K562 (cell line): ENCODE results near the gene CD6. TPM values are rescaled to one million over a fixed set of nuclear protein-coding genes. Genes with fewer than 3 reads are reported as not detected.

Source experiments
- ATAC-seq: fragments of 200-7000 bp; cut with Tn5 transposase; 3 replicates; pipeline ENCODE4 v1.9.1; 2020; ENCODE audit warnings: moderate library complexity
- BruUV-seq: library from RNA; stranded (reverse); fragments of 400-500 nt; replicated peaks from 2 replicates; lab custom pipeline; 2021; lab: Mats Ljungman, UMichigan
- CTCF ChIA-PET: fragments of 300-600 bp; formaldehyde crosslinking; extraction: SDS; loops from one replicate; lab custom pipeline; 2021; ENCODE audit warnings: low intra/inter-chr PET ratio; lab: Yijun Ruan, JAX
- POLR2A ChIA-PET: fragments of 300-600, 350-650 bp; sonication (Branson Sonifier 250); formaldehyde crosslinking; extraction: SDS; loops from one replicate; lab custom pipeline; 2021; ENCODE audit warnings: antibody characterized with exemption, inconsistent platforms; lab: Yijun Ruan, JAX
- DNase-seq, 4 experiments: peaks; one replicate each; pipeline versions ENCODE4 v3.0.0 to v3.0.0-alpha.2; 2011 to 2018; ENCODE audit warnings: low spot score in 3 of 4, mixed read lengths in 3 of 4; ENCODE audit errors: extremely low read depth in 1 of 4
- FAIRE-seq: peaks from 2 replicates; lab custom pipeline; 2011; peaks lifted over from hg19 to GRCh38; lab: Jason Lieb, UNC
- H2AFZ ChIP-seq: 2 replicates; pipeline ENCODE4 v1.6.0; 2011; ENCODE audit warnings: low read depth, low read length, control low read depth, inconsistent platforms
- H3K27ac ChIP-seq: fragments of 200-600 bp; 3 replicates; pipeline ENCODE4 v1.8.0; 2011; ENCODE audit warnings: low read depth, mild to moderate bottlenecking, control low read depth, inconsistent platforms, low read length, moderate library complexity, mixed read lengths; ENCODE audit errors: extremely low read depth
- H3K27me3 ChIP-seq, 2 experiments: fragments of 300-600 bp in 1 of 2; 2 replicates in 1 of 2; 3 replicates in 1 of 2; pipeline versions ENCODE4 v1.6.0 to v1.8.0; 2011; ENCODE audit warnings: inconsistent platforms in 2 of 2, low read length in 2 of 2, mild to moderate bottlenecking in 1 of 2, mixed read lengths in 1 of 2, moderate library complexity in 1 of 2; ENCODE audit not compliant: control insufficient read depth in 2 of 2, insufficient read depth in 2 of 2
- H3K36me3 ChIP-seq: fragments of 300-600 bp; 3 replicates; pipeline ENCODE4 v1.8.0; 2011; ENCODE audit warnings: mild to moderate bottlenecking, low read length, inconsistent platforms; ENCODE audit not compliant: control insufficient read depth, insufficient read depth
- H3K4me1 ChIP-seq, 2 experiments: fragments of 200-600 bp in 1 of 2; replicated peaks in 1 of 2; 2 replicates in 1 of 2; 3 replicates in 1 of 2; pipeline versions ENCODE4 v1.5.1 to v1.8.0; 2011; ENCODE audit warnings: inconsistent platforms in 2 of 2, low read length in 2 of 2, mild to moderate bottlenecking in 1 of 2, mixed read lengths in 1 of 2, moderate library complexity in 1 of 2; ENCODE audit not compliant: control insufficient read depth in 2 of 2, insufficient read depth in 2 of 2
- H3K4me2 ChIP-seq: 2 replicates; pipeline ENCODE4 v1.6.1; 2011; ENCODE audit warnings: low read length, control low read depth, inconsistent platforms, mixed read lengths; ENCODE audit not compliant: insufficient read depth
- H3K4me3 ChIP-seq: fragments of 200-600 bp; sonication (generic), shearing (Covaris generic); 2 replicates; pipeline ENCODE4 v1.5.1; 2016; ENCODE audit warnings: control low read depth, inconsistent platforms
- H3K79me2 ChIP-seq: fragments of 200-600 bp; 3 replicates; pipeline ENCODE4 v1.8.0; 2011; ENCODE audit warnings: low read length, inconsistent platforms; ENCODE audit not compliant: control insufficient read depth, insufficient read depth
- H3K9ac ChIP-seq, 2 experiments: 2 replicates each; pipeline versions ENCODE4 v1.6.0 to v1.6.1; 2011; ENCODE audit warnings: low read depth in 2 of 2, low read length in 2 of 2, control low read depth in 1 of 2, inconsistent platforms in 1 of 2, mild to moderate bottlenecking in 1 of 2, mixed read lengths in 1 of 2; ENCODE audit not compliant: insufficient read depth in 1 of 2
- H3K9me1 ChIP-seq: one replicate; pipeline ENCODE4 v1.6.0; 2011; ENCODE audit warnings: inconsistent platforms, mild to moderate bottlenecking, low read length, moderate library complexity; ENCODE audit not compliant: control insufficient read depth, insufficient read depth
- H3K9me3 ChIP-seq: replicated peaks from 2 replicates; pipeline ENCODE4 v1.5.1; 2011; ENCODE audit warnings: low read depth, low read length, inconsistent platforms; ENCODE audit not compliant: control insufficient read depth, insufficient read depth
- H4K20me1 ChIP-seq: replicated peaks from 2 replicates; pipeline ENCODE4 v1.6.1; 2011; ENCODE audit warnings: low read length, inconsistent platforms, mixed read lengths; ENCODE audit not compliant: control insufficient read depth, insufficient read depth
- AFF1 ChIP-seq, 2 experiments: fragments of 450-650 bp; IDR thresholded peaks; 2 replicates each; pipeline ENCODE4 v1.6.1; 2018; ENCODE audit warnings: mild to moderate bottlenecking in 2 of 2, low read depth in 1 of 2; ENCODE audit not compliant: partially characterized antibody in 2 of 2
- ARHGAP35 ChIP-seq: fragments of 450-650 bp; IDR thresholded peaks from 2 replicates; pipeline ENCODE4 v1.6.1; 2018; ENCODE audit not compliant: partially characterized antibody
- CBX8 ChIP-seq: fragments of 200-600 bp; sonication (generic); IDR thresholded peaks from 2 replicates; pipeline ENCODE4 v1.6.1; 2012; ENCODE audit warnings: borderline replicate concordance, mixed run types, low read depth, mild to moderate bottlenecking, moderate library complexity, mixed read lengths, low read length, control low read depth, inconsistent platforms; ENCODE audit not compliant: poor library complexity, severe bottlenecking; ENCODE audit errors: extremely low read depth
- PTBP1 ChIP-seq: fragments of 200-400 bp; formaldehyde crosslinking; IDR thresholded peaks from 2 replicates; pipeline ENCODE4 v1.6.1; 2017; ENCODE audit warnings: low read depth, low read length
- RBBP5 ChIP-seq: fragments of 200-600 bp; sonication (generic); IDR thresholded peaks from 2 replicates; pipeline ENCODE4 v1.6.1; 2012; ENCODE audit warnings: borderline replicate concordance, mild to moderate bottlenecking, low read length, control low read depth, inconsistent platforms; ENCODE audit not compliant: insufficient read depth, poor library complexity, severe bottlenecking
- WGBS: fragments of 100-300 bp; shearing (Covaris generic); methylation state at CpG from one replicate; pipeline ENCODE4 v1.1.6; 2016; ENCODE audit warnings: low coverage, mixed read lengths; ENCODE audit not compliant: insufficient coverage; ENCODE audit errors: missing lambda C conversion rate; 5-methylcytosine and 5-hydroxymethylcytosine counted together
- in situ Hi-C: fragments of 300-500 bp; cut with MboI; formaldehyde crosslinking; loops from 4 replicates; pipeline ENCODE4 v1.15.0; 2018; ENCODE audit warnings: inconsistent platforms, mixed read lengths
- intact Hi-C: fragments of 100-400 bp; cut with micrococcal nuclease; formaldehyde crosslinking; loops from 2 replicates; pipeline ENCODE4 v1.14.2; 2022
- polyA plus RNA-seq, 8 experiments: library from polyadenylated mRNA; depleted of rRNA in 4 of 8; stranded (reverse) in 5 of 8; unstranded in 3 of 8; fragments of >200 nt; fragmentation: Nextera tagmentation in 2 of 8; fragmentation: Illumina TruSeq in 1 of 8; extraction: Ambion mirVana in 2 of 8; extraction: Trizol in 1 of 8; gene quantifications; 2 replicates each; pipeline versions ENCODE4 v1.2.1 to v1.2.3, GENCODE V29; 2011 to 2014; ENCODE audit warnings: inconsistent platforms in 1 of 8, missing spikeins in 1 of 8
- total RNA-seq, 7 experiments: library from RNA; depleted of rRNA in 6 of 7; stranded (reverse); fragments of >200 nt in 6 of 7; fragmentation: Illumina TruSeq in 2 of 7; extraction: Trizol in 2 of 7; gene quantifications; 2 replicates each; pipeline versions ENCODE4 v1.2.1 to v1.2.3, GENCODE V29; 2011 to 2021; ENCODE audit warnings: low replicate concordance in 1 of 7

Gene CD6
- total and polyA plus RNA-seq, 9 of the 15 experiments (the other 6 are each of a cell fraction or from before 2014, with no cell fraction given) = 0.84 TPM; not detected in 8

DNA sequence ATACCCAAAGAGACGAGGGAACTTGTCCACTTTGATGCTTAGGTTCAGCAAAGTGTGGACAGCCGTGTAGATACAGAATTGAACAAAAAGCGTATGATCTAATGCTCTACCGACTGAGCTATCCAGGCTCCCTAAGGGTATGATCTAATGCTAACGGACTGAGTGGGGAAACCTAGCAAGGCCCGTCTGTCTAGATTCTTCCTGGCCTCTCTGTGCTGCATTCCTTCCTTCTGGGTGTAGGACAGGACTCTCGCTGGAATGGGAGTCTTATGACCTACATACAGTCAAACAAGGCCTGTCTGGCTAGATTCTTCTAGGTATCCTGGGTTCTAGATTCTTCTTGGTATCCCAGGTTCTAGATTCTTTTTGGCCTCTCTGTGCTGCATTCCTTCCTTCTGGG, 11.1 kb upstream of the CD6 start:
- intact Hi-C loops = no loop called here
- Histone ChIP-seq H3K4me2 (no peak overlapping the region), H2AFZ (no peak overlapping the region), H3K27ac (no peak overlapping the region), H3K4me1 (no peaks in the 10 kb centered on the region), H3K9me1 (no peaks in the 10 kb centered on the region), H3K36me3 (no peaks in the 10 kb centered on the region), H3K9me3 (no peaks in the 10 kb centered on the region), H4K20me1 (0 out of 2 replicates have a peak, but pooled peaks cover 3% of the 10 kb centered on the region), H3K4me3 (no peak overlapping the region), H3K79me2 (no peaks in the 10 kb centered on the region), H3K9ac (no peak overlapping the region), H3K27me3 (peaks cover 24 to 42% of the 10 kb centered on the region in 2 experiments)
- in situ Hi-C loops = no loop called here
- no peak for TF ChIP-seq ARHGAP35
- no peak for TF ChIP-seq CBX8
- no peak for TF ChIP-seq RBBP5
- TF ChIP-seq PTBP1 = no peak
- DNase-seq (no peak), ATAC-seq (no peak), FAIRE-seq (no peak)
- no TSS peak for BruUV-seq
- ChIA-PET CTCF (no interaction called here), POLR2A (no interaction called here)
- 3% methylated on average over 7 of the region's 7 CpGs for WGBS

- FAIRE-seq (no peak), DNase-seq (no peak), ATAC-seq (no peak)
- Histone ChIP-seq H3K4me1 (no peaks in the 10 kb centered on the region), H3K9ac (no peak overlapping the region), H4K20me1 (0 out of 2 replicates have a peak, but pooled peaks cover 3% of the 10 kb centered on the region), H3K9me1 (no peaks in the 10 kb centered on the region), H3K27me3 (peaks cover 19 to 24% of the 10 kb centered on the region in 2 experiments), H3K27ac (no peak overlapping the region), H3K79me2 (no peaks in the 10 kb centered on the region), H3K4me3 (no peak overlapping the region), H3K4me2 (no peak overlapping the region), H3K9me3 (no peaks in the 10 kb centered on the region), H2AFZ (no peak overlapping the region), H3K36me3 (no peaks in the 10 kb centered on the region)
- 0% methylated on average over 6 of the region's 6 CpGs for WGBS
- intact Hi-C loops (no loop called here), in situ Hi-C loops (no loop called here)
- TF ChIP-seq AFF1 (IDR thresholded peaks at IDR 0.05; ENCODE audit: low read depth in 1 of 2, partially characterized antibody in 2 of 2) = no peak
- BruUV-seq = no TSS peak
- POLR2A ChIA-PET = interaction anchor here (1.1 kb wide), 1 partner anchor 9 kb away, joined by 3 read pairs; no protein-coding TSS in a partner anchor
- CTCF ChIA-PET = interaction anchor here (0.7 kb wide), 1 partner anchor 75 kb away, joined by 3 read pairs; no protein-coding TSS in a partner anchor
These were observed 6.7 kb upstream of the CD6 start for GRCh38 chr11:60964801-60965200.
